Measurements from ENCODE around the gene HNRNPL. TPM values are rescaled to one million over a fixed set of nuclear protein-coding genes. Genes with fewer than 3 reads are reported as not detected.
A peak's percentile ranks its signal among the peaks of the same experiment; 100 is the strongest.

The HNRNPL gene
- total and polyA plus RNA-seq, 2 donors from 2014 or later, result 168 to 278 TPM

DNA sequence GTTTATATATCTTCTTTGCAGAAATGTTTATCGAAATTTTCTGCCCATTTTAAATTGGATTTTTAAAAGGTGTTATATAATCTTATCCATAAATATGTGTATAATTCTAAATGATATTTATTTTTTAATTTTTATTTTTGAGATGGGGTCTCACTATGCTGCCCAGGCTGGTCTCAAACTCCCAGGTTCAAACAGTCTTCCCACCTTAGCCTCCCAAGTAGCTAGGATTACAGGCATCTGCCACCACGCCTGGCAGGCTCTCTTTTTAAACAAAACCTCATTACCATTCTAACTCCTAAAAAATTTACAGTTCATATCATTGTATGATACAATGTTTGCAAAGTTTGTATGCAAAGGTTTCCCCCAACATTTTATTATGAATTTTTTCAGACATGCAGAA lies 53.6 kb downstream of the HNRNPL start:
- H3K36me3 ChIP-seq (ENCODE audit: control insufficient read depth in 2 of 3, insufficient read depth in 3 of 3, low read length in 3 of 3), result no peaks in the 10 kb centered on the region
- H3K9me3 ChIP-seq (ENCODE audit: control insufficient read depth in 2 of 3, insufficient read depth in 1 of 3, low read length in 3 of 3), result no peaks in the 10 kb centered on the region
- DNase-seq, result no peak
- no peak overlapping the region for H3K4me3 ChIP-seq (ENCODE audit: low read length in 3 of 3)
- H3K9ac ChIP-seq (ENCODE audit: low read length in 3 of 3), result no peak overlapping the region
- intact Hi-C loops (cut with DNase I), result no loop called here
- TF ChIP-seq, protein P1, sequence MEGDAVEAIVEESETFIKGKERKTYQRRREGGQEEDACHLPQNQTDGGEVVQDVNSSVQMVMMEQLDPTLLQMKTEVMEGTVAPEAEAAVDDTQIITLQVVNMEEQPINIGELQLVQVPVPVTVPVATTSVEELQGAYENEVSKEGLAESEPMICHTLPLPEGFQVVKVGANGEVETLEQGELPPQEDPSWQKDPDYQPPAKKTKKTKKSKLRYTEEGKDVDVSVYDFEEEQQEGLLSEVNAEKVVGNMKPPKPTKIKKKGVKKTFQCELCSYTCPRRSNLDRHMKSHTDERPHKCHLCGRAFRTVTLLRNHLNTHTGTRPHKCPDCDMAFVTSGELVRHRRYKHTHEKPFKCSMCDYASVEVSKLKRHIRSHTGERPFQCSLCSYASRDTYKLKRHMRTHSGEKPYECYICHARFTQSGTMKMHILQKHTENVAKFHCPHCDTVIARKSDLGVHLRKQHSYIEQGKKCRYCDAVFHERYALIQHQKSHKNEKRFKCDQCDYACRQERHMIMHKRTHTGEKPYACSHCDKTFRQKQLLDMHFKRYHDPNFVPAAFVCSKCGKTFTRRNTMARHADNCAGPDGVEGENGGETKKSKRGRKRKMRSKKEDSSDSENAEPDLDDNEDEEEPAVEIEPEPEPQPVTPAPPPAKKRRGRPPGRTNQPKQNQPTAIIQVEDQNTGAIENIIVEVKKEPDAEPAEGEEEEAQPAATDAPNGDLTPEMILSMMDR (IDR thresholded peaks at IDR 0.05; ENCODE audit: borderline replicate concordance, extremely low read depth, insufficient read depth), result no peak
- H3K27me3 ChIP-seq (ENCODE audit: control insufficient read depth, insufficient read depth, low read length), result no peaks in the 10 kb centered on the region
- no peak for FAIRE-seq
- H3K4me1 ChIP-seq (ENCODE audit: control insufficient read depth in 2 of 3, insufficient read depth in 2 of 3, low read depth in 1 of 3, low read length in 3 of 3), result peaks cover 0 to 4% (median 0%) of the 10 kb centered on the region in 3 donors
- no peak overlapping the region for H3K27ac ChIP-seq (ENCODE audit: low read depth in 2 of 2, low read length in 2 of 2)

DNA sequence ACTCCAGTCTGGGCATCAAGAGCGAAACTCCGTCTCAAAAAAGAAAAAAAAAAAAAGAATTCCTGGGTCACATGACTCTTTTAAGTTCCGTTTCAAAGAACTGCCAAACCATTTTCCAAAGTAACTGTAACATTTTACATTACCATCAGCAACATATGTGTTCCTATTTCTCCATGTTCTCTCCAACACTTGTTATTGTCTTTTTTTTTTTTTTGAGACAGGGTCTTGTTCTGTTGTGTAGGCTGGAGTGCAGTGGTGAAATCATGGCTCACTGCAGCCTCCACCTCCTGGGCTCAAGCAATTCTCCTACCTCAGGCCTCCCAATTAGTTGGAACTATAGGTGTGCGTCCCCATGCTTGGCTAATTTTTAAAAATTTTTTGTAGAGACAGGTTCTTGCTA lies 54.2 kb downstream of the HNRNPL start:
- H3K4me1 ChIP-seq (ENCODE audit: control insufficient read depth in 2 of 3, insufficient read depth in 2 of 3, low read depth in 1 of 3, low read length in 3 of 3), result peaks cover 0 to 4% (median 0%) of the 10 kb centered on the region in 3 donors
- intact Hi-C loops (cut with DNase I), result no loop called here
- H3K4me3 ChIP-seq (ENCODE audit: low read length in 3 of 3), result no peak overlapping the region
- no peaks in the 10 kb centered on the region for H3K27me3 ChIP-seq (ENCODE audit: control insufficient read depth, insufficient read depth, low read length)
- FAIRE-seq (no peak), DNase-seq (peak in 1 of 5 donors; percentile 9)
- H3K9ac ChIP-seq (ENCODE audit: low read length in 3 of 3), result no peak overlapping the region
- no peaks in the 10 kb centered on the region for H3K9me3 ChIP-seq (ENCODE audit: control insufficient read depth in 2 of 3, insufficient read depth in 1 of 3, low read length in 3 of 3)
- TF ChIP-seq, protein P1 (IDR thresholded peaks at IDR 0.05; ENCODE audit: borderline replicate concordance, extremely low read depth, insufficient read depth), result no peak
- H3K27ac ChIP-seq (ENCODE audit: low read depth in 2 of 2, low read length in 2 of 2), result no peak overlapping the region
- H3K36me3 ChIP-seq (ENCODE audit: control insufficient read depth in 2 of 3, insufficient read depth in 3 of 3, low read length in 3 of 3), result no peaks in the 10 kb centered on the region

DNA sequence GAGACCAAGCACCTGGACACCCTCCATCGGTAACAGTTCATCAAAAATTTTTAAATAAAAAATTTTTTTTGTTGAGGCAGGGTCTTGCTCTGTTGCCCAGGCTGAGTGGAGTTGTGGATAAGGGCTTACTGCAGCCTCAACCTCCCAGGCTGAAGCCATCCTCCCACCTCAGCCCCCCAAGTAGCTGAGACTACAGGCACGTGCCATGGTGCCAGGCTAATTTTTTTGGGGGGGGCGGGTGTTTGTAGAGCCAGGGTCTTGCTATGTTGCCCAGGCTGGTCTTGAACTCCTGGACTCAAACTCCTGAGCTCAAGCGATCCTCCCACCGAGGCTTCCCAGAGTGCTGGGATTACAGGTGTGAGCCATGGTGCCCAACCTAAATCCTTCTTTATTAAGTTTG lies 56.1 kb downstream of the HNRNPL start:
- Histone ChIP-seq H3K9ac (ENCODE audit: low read length in 3 of 3) (no peak overlapping the region), H3K4me1 (ENCODE audit: control insufficient read depth in 2 of 3, insufficient read depth in 2 of 3, low read depth in 1 of 3, low read length in 3 of 3) (peaks cover 0 to 4% (median 0%) of the 10 kb centered on the region in 3 donors), H3K9me3 (ENCODE audit: control insufficient read depth in 2 of 3, insufficient read depth in 1 of 3, low read length in 3 of 3) (no peaks in the 10 kb centered on the region), H3K36me3 (ENCODE audit: control insufficient read depth in 2 of 3, insufficient read depth in 3 of 3, low read length in 3 of 3) (no peaks in the 10 kb centered on the region), H3K27ac (ENCODE audit: low read depth in 2 of 2, low read length in 2 of 2) (no peak overlapping the region), H3K27me3 (ENCODE audit: control insufficient read depth, insufficient read depth, low read length) (no peaks in the 10 kb centered on the region), H3K4me3 (ENCODE audit: low read length in 3 of 3) (no peak overlapping the region)
- TF ChIP-seq, protein P1 (IDR thresholded peaks at IDR 0.05; ENCODE audit: borderline replicate concordance, extremely low read depth, insufficient read depth), result no peak
- intact Hi-C loops (cut with DNase I), result no loop called here
- FAIRE-seq (no peak), DNase-seq (peak in 1 of 5 donors; percentile 45)

- no peaks in the 10 kb centered on the region for H3K36me3 ChIP-seq (ENCODE audit: control insufficient read depth in 2 of 3, insufficient read depth in 3 of 3, low read length in 3 of 3)
- FAIRE-seq (no peak), DNase-seq (no peak)
- intact Hi-C loops (cut with DNase I), result no loop called here
- no peaks in the 10 kb centered on the region for H3K27me3 ChIP-seq (ENCODE audit: control insufficient read depth, insufficient read depth, low read length)
- TF ChIP-seq, protein P1 (IDR thresholded peaks at IDR 0.05; ENCODE audit: borderline replicate concordance, extremely low read depth, insufficient read depth), result no peak
- no peak overlapping the region for H3K27ac ChIP-seq (ENCODE audit: low read depth in 2 of 2, low read length in 2 of 2)
- H3K9me3 ChIP-seq (ENCODE audit: control insufficient read depth in 2 of 3, insufficient read depth in 1 of 3, low read length in 3 of 3), result no peaks in the 10 kb centered on the region
- H3K4me1 ChIP-seq (ENCODE audit: control insufficient read depth in 2 of 3, insufficient read depth in 2 of 3, low read depth in 1 of 3, low read length in 3 of 3), result peaks cover 0 to 4% (median 0%) of the 10 kb centered on the region in 3 donors
- H3K4me3 ChIP-seq (ENCODE audit: low read length in 3 of 3), result no peak overlapping the region
- peak overlapping the region in 1 of 3 donors; percentile 26 for H3K9ac ChIP-seq (ENCODE audit: low read length in 3 of 3)
Observed at GRCh38 chr19:38793177-38793576, 56.6 kb downstream of the HNRNPL start.

Measured in kidney (tissue), 14 donors.